AG08396 (cell line): ENCODE results near the gene COX4I1.

Experiments
- DNase-seq: peaks from one replicate; pipeline ENCODE4 v3.0.0; 2012; ENCODE audit warnings: low spot score, mixed read lengths

The COX4I1 gene

DNA sequence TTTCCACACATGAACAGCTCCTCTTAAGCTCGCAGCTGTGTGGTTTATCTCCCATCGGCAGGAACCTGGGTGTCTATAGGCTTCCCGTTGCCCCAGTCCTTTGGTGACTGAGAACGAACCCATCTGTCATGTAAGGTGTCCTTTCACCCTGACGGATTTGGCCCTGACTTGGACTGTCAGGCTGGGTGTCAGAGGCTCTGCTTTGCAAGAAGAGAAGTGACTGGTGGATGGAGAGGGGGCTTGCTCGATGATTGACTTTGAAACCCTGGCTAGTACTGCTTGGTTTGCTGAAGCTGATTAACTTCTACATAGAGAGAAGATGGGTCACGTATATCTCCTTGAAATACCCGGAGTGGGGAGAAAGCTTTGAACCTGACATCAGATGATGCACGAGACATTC is 42.9 kb downstream of the COX4I1 start:
- no peak for DNase-seq

DNA sequence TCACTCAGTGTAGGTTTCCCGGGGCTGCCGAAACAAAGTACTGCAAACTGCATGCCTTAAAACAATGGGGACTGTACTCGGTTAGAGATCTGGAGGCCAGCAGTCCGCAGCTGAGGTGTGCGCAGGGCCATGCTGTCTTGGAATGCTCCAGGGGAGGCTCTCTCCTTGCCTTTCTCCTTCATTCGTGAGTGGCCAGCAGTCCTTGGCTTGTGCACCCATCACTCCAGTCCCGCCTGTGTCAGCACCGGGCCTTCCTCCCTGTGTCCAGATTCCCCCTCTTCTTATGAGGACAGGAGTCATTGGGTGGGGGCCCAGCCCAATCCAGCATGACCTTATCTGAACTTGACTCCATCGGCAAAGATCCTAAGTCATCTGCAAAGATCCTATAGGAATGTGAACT is 43.4 kb downstream of the COX4I1 start:
- DNase-seq, result no peak

DNA sequence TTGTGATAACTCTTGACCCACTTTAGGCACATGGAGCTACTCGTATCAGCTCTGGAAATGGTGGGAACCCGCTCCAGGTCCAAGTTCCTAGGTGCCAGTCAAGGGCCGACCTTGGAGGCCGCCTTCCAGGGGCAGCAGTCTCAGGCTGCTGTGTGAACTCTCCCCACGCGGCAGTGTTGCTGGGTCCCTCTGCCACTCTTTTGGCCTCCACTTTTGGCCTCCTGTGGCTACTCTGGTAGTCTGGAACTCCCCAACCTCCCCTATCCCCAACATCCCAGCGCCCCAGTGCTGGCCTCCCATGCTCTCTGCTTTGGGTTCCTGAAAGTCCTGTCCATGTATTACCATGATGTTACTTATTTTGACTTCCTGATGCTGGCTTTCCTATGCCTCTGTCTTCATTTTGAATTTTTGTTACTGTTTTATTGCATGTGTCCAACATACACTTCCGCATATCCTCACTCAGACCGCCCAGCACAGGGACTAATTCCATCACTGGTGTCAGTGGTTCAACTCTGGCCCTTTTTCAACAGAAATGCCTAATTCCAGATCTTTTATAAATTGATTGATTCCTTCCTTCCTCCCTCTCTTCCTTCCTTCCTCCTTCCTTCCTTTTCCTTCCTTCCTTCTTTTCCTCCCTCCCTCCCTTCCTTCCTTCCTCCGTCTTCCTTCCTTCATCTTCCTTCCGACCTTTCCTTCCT is 44.1 kb downstream of the COX4I1 start:
- no peak for DNase-seq

DNA sequence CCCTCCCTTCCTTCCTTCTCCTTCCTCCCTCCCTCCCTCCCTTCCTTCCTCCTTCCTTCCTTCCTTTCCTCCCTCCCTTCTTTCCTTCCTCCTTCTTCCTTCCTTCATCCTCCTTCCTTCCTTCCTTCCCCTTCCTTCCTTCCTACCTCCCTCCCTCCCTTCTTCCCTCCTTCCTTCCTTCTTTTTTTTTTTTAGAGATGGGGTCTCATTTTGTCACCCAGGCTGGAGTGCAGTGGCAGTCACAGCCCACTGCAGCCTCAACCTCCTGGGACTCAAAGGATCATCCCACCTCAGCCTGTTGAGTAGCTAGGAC is 44.6 kb downstream of the COX4I1 start:
- DNase-seq, result no peak

DNA sequence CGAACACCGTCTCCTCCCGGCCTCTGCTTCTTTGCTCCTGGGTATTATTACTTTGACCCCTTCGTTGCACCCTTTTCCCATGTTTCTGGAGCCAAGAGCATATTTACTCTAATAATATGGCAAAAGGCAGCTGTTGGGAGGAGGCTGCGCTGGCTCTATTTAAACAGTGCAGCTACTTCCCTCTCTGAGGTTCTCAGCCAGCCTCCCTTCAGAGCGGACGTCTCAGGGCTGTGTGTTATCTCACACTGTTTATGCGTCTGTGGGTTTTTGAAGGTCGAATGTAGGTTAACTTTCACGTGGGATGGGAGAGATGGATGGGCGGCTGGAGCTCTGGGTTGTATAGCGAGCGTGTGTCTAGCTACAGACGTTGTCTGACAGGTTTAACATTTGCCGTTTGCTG is 45.3 kb downstream of the COX4I1 start:
- no peak for DNase-seq

DNA sequence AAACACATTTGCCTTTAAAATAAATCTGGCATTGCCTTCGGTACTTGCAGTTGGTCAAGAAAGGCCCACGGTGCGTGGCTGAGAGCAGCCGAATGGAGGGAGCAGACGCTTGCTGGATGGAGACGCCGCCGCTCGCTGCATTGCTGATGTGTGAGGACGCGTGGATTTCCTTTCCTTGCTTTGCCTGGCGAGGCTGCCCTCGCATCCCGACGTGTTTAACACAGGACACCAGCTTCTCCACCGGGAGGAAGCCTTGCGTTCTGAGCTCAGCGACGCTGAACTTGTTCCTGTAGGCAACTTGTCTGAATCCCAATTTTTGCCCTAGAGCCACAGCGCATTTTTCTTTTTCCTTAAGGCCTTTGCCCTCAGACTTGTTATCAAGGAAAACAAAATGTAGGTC is 45.8 kb downstream of the COX4I1 start:
- DNase-seq, result no peak

DNA sequence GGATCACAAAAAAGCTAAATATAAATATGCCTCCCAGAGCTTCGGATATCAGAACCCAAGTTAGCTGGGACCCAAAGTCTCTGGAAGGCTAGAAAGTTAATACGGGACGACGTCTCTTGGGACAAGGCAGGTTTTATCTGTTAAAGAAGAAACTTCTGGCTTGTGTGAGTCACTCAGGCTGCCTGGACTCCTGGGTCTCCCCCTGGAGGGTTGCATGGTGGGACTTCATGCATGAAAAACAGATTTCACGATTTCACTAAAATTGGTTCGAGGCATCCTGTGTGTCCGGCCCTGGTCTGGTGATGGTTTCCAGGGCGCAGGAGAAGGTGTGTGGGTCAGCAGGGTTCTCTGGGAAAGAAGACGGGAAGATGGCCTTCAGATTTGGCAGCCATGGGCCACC is 47.0 kb downstream of the COX4I1 start:
- no peak for DNase-seq

DNA sequence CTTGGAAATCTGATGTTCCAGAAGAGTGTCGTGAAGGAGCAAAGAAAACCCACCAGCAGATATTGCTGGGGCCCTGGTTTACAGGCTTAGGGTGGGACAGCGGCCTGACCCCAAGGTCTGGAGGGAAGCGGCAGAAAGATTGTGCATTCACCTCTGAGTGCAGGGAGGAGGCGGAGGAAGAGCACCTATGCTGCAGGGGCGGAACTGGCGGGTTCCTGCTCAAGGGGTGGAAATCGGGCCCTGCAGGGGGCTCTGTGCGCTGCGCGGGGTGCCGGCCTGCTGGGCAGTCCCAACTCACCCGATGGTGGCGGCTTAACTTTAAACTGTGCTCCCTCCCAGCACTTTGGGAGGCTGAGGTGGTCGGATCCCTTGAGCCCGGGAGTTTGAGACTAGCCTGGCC is 47.5 kb downstream of the COX4I1 start:
- DNase-seq, result no peak

DNA sequence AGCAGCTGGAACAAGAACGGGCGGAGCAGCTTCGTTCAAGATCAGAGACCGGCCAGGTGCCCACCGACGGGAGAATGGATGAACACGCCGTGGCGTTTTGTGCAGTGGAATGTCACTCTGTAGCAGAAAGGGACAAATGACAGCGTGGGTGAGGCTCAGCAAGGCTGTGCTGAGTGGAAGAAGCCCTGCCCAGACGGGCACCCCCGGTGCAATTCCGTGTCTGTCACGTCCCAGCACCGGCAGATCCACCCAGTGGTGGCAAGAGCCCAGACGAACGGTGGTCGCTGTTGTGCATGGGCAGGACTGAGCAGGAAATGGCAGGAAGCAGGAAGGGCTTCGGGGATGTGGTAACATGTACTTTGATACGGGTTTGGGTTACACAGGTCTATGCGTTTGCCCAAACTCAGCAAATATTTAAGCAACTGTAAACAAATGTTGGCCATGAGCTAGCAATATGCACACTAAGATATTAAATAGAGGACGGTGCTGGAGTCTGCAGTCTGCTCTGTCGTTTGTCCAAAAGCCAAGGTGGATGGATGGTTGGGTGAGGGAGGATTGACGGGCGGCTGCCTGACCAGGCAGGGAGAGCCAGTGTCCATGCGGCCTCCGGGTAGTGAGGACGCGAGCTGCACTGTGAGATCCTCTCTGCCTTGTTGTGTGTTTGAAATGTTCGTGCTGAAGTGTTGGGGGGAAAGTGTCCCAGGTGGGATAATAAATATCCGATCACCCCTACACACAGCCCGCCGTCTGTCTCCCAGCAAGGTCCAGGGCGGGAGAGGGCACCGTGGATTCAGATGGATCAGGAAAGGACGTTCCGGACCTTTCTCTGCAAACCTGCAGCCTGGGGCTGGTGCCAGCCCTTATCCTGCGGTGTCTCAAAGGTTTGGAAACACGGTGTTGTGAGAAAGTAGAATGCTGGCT is 48.4 kb downstream of the COX4I1 start:
- no peak for DNase-seq

DNA sequence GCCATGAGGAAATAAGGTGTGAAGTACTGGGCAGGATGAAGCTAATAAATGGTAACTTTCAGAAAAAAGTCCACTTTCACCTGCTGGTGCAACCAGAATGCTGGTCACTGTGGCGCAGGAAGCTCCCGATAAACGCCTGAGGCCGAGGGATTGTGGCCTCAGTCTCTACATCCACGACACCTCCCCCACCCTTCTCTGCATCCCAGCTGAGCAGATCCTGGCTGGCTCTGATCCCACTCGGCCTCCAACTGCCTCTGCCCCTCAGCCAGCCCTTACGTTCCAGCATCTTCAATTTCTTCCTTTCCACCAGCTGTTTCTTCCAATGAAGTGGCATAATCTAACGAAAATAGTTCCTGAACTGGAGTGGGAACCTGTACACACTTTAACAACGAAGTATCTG is 49.5 kb downstream of the COX4I1 start:
- no peak for DNase-seq

DNA sequence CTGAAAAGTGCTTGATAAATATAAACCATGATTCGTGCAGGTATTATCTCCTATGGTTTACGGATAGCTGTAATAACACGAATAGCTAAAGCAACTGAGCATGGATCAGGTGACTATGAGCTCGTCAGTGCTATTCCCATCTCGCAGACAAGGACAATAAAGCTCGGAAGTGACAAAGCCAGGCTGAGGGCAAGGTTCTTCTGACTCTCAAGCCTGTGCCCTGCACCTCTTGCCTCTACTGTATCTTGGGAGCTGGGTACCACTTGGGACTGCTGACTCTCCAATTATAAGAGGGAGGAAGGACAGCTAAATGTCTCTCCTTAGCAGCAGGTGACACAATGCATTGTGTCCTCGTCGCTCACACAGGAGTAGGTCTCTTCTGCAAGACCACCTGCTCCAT is 49.9 kb downstream of the COX4I1 start:
- DNase-seq, result no peak

DNA sequence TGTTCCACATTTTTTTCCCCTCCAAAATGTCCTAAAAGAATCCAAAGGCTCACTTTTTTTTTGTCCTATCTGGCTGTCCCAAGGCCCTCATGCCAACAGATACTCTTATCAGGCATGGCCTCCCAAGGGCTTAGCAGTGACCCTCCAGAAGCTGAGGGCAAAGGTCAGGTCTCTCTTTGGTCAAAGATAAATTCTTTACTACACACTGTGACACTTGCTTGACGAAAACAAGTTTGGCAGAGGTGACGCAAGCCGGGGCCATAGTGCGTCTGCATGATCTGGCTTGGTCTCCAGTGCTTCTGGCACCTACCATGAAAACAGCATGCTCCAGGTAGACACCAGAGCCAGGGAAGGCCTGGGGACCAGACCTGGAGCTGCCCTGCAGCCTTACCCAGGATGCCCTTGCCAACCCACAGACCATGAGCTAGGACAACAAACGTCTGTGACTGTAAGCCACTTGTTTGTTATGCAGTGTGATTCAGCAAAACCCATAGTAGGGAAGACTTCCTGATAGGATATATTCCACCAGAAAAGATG is 50.9 kb downstream of the COX4I1 start:
- DNase-seq, result no peak

DNA sequence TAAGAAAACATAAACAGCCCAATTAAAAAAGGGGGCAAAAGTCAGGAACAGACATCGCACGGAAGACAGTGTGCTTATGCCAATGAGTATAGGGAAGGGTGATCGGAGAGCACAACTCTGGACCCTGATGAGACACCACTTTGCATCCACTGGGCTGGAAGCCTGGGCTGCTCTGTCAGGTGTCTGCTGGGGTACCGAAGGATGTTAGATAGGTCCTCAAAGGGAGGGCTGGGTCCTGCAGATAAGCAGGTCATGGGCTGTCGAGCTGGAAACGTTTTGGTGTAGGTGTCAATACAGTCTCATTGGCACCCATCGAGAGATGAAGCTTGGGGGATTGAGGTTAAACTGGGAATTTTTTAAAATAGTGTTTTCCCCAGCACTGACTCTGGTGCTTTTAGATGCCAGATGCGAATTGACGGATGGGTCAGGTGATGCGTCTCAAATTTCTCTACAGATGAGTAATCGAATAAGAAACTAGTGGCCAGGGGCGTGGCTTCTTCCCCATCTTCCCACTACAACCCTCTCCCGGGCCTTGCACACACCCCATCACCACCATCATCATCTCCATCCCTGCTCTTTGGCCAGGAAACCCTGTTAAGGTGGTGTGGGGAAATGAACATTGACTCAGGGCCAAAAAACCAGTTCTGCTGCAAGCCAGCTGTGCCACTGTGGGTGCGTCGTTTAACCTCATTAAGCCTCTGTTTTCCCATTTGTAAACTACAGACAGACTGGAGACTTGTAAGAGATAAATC is 51.7 kb downstream of the COX4I1 start:
- no peak for DNase-seq

DNA sequence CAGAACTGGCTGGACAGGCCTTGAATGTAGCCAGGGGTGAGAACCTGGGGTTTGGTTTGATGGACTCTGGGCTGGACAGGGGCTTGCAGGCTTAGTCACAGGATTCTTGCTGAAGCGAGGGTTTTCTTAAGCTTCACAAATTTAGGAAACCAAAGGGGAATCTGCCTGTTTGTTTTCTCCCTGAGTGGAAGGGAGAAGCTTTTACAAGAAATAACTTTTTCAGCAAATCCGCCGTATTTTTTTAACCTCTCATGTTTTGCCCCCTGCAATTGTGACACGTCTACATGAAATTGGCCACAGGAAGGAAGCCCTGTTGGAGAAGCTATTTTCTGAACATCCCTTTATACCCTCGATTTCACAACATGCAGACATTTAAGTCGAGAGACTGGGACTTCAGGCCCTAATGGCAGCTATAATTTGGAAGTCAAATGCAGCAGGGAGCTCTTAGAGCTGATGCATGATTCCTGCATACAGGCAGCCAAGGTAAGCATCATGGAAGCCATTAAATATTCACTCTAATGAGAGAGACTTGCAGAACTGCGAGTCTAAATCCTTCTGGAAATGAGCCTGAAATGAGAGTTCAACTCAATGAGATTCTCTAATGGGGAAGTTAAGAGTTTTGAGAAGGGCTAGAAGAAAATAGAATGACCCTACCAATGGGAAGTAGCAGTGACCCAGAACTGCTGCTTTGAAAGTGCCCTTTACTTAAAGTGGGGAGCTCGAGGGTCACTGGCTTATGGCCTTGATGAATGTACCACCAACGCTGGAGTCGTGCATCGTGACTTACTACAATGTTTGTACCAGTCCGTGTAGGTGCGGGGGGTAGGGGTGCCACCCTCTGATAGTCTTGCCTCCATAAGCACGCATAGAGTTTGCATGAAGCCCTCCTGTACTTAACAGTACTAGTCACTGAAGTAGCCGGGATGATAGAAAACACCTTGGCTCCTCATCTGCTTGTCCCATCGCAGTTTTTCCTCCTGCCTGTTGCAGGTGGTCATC is 54.4 kb downstream of the COX4I1 start:
- DNase-seq, result no peak

DNA sequence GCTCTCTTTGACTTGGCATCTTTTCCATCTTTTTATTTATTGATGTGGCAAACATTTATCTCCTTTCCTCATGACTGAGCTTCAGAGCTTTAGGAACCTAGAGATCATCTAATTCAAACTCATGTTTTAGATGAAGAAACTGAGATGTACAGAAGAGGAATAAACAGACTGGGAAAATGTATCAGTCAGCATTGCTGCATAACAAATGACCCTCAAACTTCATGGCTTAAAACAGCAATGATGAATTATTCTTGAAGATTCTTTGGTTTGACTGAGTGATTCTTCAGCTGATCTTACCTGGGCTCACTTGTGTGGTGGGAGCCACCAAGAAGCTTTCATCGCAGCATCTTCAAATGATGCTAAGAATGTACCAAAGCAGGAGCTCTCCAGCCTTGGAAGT is 55.4 kb downstream of the COX4I1 start:
- no peak for DNase-seq

DNA sequence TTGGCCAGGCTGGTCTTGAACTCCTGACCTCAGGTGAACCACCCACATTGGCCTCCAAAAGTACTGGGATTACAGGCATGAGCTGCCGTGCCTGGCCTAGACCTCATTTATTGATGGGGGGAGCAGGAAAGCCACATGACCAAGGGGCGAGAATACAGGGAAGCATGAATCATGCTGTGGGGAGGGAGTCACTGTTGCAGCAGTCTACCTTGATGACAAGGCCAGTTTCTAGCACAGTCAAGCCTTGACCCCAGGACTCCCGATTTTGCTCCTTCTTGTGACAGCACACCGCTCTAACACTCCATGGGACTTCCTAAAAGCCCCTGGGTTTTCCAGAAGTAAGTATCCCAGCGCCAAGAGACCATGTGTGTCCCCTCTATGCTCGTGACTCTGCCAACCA is 56.6 kb downstream of the COX4I1 start:
- DNase-seq, result no peak

DNA sequence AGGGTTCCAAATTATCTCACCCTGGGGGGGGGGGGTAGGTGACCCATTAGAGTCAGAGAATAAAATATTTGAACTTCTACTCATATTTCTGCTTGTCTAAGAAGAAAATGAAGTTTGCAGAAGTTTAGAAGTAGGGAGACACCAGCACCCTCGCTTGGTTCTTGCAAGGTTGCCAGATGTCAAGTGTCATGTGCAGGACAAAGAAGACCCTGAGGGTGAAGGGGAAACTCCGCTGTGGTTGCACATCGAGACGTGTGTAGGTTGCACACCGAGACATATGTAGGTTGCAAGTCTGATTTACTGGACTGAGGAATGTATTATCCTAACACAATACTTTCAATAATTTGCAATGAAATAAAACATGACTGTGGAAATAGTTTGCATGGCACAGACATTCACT is 57.1 kb downstream of the COX4I1 start:
- no peak for DNase-seq
